Loucy (cell line): ENCODE measurements around the gene FGFR4.

Source experiments
- H2AFZ ChIP-seq: fragments of 200-600 bp; sonication (generic); 2 replicates; pipeline ENCODE4 v1.6.0; 2016; ENCODE audit warnings: antibody characterized with exemption, mild to moderate bottlenecking, low read length, moderate library complexity
- H3F3A ChIP-seq: fragments of 200-600 bp; 2 replicates; pipeline ENCODE4 v1.6.0; 2016; ENCODE audit warnings: antibody characterized with exemption, low read depth, mild to moderate bottlenecking
- H3K27me3 ChIP-seq: fragments of 200-600 bp; sonication (generic); 2 replicates; pipeline ENCODE4 v1.6.1; 2014; ENCODE audit warnings: low read length, mild to moderate bottlenecking; ENCODE audit not compliant: insufficient read depth, poor library complexity, severe bottlenecking
- H3K36me3 ChIP-seq: fragments of 200-600 bp; sonication (generic); 2 replicates; pipeline ENCODE4 v1.6.1; 2016; ENCODE audit warnings: low read length; ENCODE audit not compliant: insufficient read depth
- H3K4me1 ChIP-seq: fragments of 200-600 bp; sonication (generic); 2 replicates; pipeline ENCODE4 v1.5.1; 2014; ENCODE audit warnings: low read length, mild to moderate bottlenecking; ENCODE audit not compliant: insufficient read depth, poor library complexity, severe bottlenecking
- H3K4me2 ChIP-seq: fragments of 200-600 bp; sonication (generic); 2 replicates; pipeline ENCODE4 v1.6.0; 2014; ENCODE audit warnings: antibody characterized with exemption, low read length, low read depth, mild to moderate bottlenecking; ENCODE audit not compliant: poor library complexity, severe bottlenecking
- H3K4me3 ChIP-seq: fragments of 200-600 bp; sonication (generic); 2 replicates; pipeline ENCODE4 v1.5.1; 2014; ENCODE audit warnings: low read length, mild to moderate bottlenecking, mixed read lengths; ENCODE audit not compliant: poor library complexity, severe bottlenecking
- H3K79me2 ChIP-seq: fragments of 200-600 bp; sonication (generic); 2 replicates; pipeline ENCODE4 v1.6.1; 2014; ENCODE audit warnings: low read length; ENCODE audit not compliant: insufficient read depth
- H3K9ac ChIP-seq: fragments of 200-600 bp; sonication (generic); 2 replicates; pipeline ENCODE4 v1.6.0; 2014; ENCODE audit warnings: mild to moderate bottlenecking, low read depth, low read length, moderate library complexity; ENCODE audit not compliant: poor library complexity, severe bottlenecking
- H3K9me2 ChIP-seq: fragments of 200-600 bp; sonication (generic); replicated peaks from 2 replicates; pipeline ENCODE4 v1.6.1; 2016; ENCODE audit warnings: low read depth, low read length, mixed read lengths
- H3K9me3 ChIP-seq: fragments of 200-600 bp; sonication (generic); 2 replicates; pipeline ENCODE4 v1.6.1; 2014; ENCODE audit warnings: mild to moderate bottlenecking, antibody characterized with exemption, low read length, low read depth; ENCODE audit not compliant: insufficient read depth
- H4K20me1 ChIP-seq: fragments of 200-600 bp; sonication (generic); 2 replicates; pipeline ENCODE4 v1.6.0; 2014; ENCODE audit warnings: antibody characterized with exemption, low read length, mild to moderate bottlenecking; ENCODE audit not compliant: insufficient read depth, poor library complexity, severe bottlenecking
- EZH2phosphoT487 ChIP-seq: fragments of 200-600 bp; IDR thresholded peaks from 2 replicates; pipeline ENCODE4 v1.6.1; 2018; ENCODE audit warnings: antibody characterized with exemption, mild to moderate bottlenecking, moderate library complexity, borderline replicate concordance
- TF ChIP-seq, protein P1 (sequence below): fragments of 200-600 bp; sonication (generic); conservative IDR thresholded peaks from 2 replicates; pipeline ENCODE4 v1.5.1; 2014; ENCODE audit warnings: mild to moderate bottlenecking, antibody characterized with exemption, low read length

Gene FGFR4

DNA sequence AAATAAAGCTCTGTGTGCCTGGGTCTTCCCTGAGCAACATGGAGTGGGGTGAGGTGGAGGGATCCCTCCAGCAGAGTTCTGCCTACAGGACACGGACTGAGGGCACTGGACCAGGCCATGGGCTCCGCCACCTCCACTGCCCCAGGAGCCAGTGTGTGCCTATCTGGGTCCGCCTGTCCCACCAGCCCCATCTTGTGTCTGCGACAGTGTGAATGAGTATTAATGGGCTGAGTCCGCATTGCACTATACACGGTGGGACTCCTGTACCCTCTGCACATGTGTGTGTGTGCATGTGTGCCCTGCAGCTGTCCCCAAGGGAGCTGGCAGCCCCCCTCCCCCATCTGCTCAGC is 11.4 kb downstream of the FGFR4 start:
- Histone ChIP-seq H2AFZ (no peak overlapping the region), H3K4me1 (no peaks in the 10 kb centered on the region), H3K27me3 (no peaks in the 10 kb centered on the region), H4K20me1 (no peaks in the 10 kb centered on the region), H3K4me2 (no peak overlapping the region), H3K79me2 (no peaks in the 10 kb centered on the region), H3K4me3 (no peak overlapping the region), H3K9ac (no peak overlapping the region), H3F3A (no peaks in the 10 kb centered on the region), H3K9me3 (no peaks in the 10 kb centered on the region), H3K9me2 (no peaks in the 10 kb centered on the region), H3K36me3 (no peaks in the 10 kb centered on the region)
- TF ChIP-seq, protein P1, sequence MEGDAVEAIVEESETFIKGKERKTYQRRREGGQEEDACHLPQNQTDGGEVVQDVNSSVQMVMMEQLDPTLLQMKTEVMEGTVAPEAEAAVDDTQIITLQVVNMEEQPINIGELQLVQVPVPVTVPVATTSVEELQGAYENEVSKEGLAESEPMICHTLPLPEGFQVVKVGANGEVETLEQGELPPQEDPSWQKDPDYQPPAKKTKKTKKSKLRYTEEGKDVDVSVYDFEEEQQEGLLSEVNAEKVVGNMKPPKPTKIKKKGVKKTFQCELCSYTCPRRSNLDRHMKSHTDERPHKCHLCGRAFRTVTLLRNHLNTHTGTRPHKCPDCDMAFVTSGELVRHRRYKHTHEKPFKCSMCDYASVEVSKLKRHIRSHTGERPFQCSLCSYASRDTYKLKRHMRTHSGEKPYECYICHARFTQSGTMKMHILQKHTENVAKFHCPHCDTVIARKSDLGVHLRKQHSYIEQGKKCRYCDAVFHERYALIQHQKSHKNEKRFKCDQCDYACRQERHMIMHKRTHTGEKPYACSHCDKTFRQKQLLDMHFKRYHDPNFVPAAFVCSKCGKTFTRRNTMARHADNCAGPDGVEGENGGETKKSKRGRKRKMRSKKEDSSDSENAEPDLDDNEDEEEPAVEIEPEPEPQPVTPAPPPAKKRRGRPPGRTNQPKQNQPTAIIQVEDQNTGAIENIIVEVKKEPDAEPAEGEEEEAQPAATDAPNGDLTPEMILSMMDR = no peak

DNA sequence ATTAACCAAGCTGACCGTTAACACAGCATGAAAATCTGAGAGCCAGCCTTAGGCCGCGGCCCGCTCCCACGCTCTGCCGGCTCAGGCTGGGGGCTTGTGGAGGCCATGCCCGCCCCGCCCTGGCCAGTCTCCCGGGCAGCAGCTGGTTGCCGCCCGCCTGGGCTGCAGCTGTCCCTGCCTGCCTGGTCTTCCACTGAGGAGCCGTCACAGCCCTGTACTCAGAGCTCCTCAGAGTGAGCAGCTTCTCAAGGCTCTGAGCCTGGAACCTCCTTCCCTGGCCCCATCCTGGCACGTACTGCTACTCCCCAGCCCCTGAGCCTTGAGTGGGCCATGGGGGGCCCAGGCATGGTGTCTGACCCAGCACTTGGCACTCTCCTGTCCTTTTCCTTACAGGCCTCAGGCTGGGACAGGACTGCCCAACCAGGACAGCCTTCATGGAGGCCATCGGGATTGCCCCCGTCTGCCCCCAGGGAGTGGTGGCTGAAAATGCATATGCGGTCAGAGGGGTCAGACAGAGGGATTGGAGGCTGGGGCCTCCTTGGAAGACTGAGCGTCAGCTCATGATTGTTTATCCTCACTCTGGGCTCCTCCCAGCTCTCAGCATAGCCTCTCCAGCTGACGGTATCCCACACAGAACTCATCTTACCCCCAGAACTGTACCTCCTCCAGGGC is 11.9 kb downstream of the FGFR4 start:
- Histone ChIP-seq H3K9me2 (no peaks in the 10 kb centered on the region), H3K36me3 (no peaks in the 10 kb centered on the region), H3F3A (no peaks in the 10 kb centered on the region), H3K9ac (no peak overlapping the region), H3K4me1 (no peaks in the 10 kb centered on the region), H3K9me3 (no peaks in the 10 kb centered on the region), H3K4me2 (no peak overlapping the region), H3K79me2 (no peaks in the 10 kb centered on the region), H3K4me3 (no peak overlapping the region), H2AFZ (no peak overlapping the region), H4K20me1 (no peaks in the 10 kb centered on the region), H3K27me3 (no peaks in the 10 kb centered on the region)
- TF ChIP-seq, protein P1 = no peak
- TF ChIP-seq EZH2phosphoT487 = no peak

DNA sequence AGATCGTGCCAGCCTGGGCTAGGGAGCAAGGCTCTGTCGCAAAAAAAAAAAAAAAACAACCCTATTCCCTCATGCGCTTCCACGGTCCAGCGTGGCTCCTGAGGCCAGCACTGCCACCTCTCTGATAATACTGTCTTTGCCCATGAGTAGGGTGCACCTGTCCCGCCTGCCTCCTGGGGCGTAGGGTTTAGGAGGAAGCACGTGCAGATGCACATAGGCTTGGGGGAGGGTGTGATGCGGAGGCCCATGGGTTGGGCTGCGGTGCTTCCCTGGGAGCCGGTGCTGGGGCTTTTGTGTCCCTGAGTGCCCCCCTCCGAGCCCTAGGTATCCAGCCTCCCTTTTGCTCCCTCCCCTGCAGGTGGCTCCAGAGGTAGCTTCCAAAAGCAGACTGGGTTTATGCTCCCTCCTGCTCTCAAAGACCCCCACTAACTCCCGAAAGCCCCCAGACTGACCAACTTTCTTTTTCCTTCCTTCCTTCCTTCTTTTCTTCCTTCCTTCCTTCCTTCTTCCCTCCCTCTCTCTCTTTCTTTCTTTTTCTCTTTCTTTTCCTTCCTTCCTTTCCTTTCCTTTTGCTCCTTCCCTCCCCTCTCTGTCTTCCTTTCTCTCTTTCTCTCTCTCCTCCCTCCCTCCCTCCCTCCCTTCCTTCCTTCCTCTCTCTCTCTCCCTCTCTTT is 12.8 kb downstream of the FGFR4 start:
- no peak overlapping the region for H3K4me2 ChIP-seq
- H3K9me3 ChIP-seq = no peaks in the 10 kb centered on the region
- no peaks in the 10 kb centered on the region for H3K79me2 ChIP-seq
- H3K36me3 ChIP-seq = no peaks in the 10 kb centered on the region
- no peaks in the 10 kb centered on the region for H3K27me3 ChIP-seq
- H2AFZ ChIP-seq = no peak overlapping the region
- H3K4me3 ChIP-seq = no peak overlapping the region
- TF ChIP-seq, protein P1 = no peak
- no peak for TF ChIP-seq EZH2phosphoT487
- H4K20me1 ChIP-seq = no peaks in the 10 kb centered on the region
- no peaks in the 10 kb centered on the region for H3F3A ChIP-seq
- no peaks in the 10 kb centered on the region for H3K4me1 ChIP-seq
- no peak overlapping the region for H3K9ac ChIP-seq
- H3K9me2 ChIP-seq = no peaks in the 10 kb centered on the region
